ENCODE data around the gene ZBTB5.

DNA sequence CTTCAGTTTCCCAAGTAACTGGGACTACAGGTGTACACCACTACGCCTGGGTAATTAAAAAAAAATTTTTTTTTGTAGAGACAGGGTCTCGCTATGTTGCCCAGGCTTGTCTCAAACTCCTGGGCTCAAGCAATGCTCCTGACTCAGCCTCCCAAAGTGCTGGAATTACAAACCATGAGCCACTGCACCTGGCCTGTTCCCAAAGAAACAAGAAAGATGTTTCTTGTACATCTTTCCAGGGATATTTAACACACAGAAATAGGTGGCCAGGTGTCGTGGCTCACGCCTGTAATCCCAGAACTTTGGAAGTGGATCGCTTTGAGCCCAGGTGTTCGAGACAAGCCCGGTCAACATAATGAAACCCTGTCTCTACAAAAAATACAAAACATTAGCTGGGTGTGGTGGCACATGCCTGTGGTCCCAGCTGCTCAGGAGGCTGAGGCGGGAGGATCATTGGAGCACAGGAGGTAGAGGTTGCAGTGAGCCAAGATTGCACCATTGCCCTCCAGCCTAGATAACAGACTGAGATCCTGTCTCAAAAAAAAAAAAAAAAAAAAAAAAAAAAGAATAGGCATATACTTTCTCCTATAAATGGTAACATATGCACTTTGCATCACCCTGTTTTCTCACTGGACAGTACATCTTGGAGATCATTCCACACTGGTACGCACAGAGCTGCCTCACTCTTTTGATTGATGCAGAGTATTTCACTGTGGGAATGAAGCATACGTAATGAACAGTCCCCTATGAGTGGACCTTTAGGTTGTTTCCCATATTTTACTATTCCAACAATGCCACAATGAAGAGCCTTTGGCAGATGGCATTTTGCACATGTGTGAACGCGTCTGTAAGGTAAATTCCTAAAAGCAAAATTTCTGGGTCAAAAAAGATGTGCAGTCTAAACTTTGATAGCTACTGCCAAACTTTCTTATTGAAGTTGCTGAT, 44.7 kb downstream of the ZBTB5 start:
- TF ChIP-seq, protein P1, sequence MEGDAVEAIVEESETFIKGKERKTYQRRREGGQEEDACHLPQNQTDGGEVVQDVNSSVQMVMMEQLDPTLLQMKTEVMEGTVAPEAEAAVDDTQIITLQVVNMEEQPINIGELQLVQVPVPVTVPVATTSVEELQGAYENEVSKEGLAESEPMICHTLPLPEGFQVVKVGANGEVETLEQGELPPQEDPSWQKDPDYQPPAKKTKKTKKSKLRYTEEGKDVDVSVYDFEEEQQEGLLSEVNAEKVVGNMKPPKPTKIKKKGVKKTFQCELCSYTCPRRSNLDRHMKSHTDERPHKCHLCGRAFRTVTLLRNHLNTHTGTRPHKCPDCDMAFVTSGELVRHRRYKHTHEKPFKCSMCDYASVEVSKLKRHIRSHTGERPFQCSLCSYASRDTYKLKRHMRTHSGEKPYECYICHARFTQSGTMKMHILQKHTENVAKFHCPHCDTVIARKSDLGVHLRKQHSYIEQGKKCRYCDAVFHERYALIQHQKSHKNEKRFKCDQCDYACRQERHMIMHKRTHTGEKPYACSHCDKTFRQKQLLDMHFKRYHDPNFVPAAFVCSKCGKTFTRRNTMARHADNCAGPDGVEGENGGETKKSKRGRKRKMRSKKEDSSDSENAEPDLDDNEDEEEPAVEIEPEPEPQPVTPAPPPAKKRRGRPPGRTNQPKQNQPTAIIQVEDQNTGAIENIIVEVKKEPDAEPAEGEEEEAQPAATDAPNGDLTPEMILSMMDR (conservative IDR thresholded peaks at IDR 0.05; ENCODE audit: low read depth, low read length): no peak
- no peak for TF ChIP-seq EZH2 (IDR thresholded peaks at IDR 0.05; ENCODE audit: borderline replicate concordance, low read depth, low read length, poor library complexity, severe bottlenecking)

All from A673 (cell line).